Measurements from ENCODE around the gene BZW1.

BZW1 gene

GRCh38 chr2:200839513-200839912 lies 27.8 kb downstream of the BZW1 start:
- DNase-seq (ENCODE audit: low spot score): no peak

DNA sequence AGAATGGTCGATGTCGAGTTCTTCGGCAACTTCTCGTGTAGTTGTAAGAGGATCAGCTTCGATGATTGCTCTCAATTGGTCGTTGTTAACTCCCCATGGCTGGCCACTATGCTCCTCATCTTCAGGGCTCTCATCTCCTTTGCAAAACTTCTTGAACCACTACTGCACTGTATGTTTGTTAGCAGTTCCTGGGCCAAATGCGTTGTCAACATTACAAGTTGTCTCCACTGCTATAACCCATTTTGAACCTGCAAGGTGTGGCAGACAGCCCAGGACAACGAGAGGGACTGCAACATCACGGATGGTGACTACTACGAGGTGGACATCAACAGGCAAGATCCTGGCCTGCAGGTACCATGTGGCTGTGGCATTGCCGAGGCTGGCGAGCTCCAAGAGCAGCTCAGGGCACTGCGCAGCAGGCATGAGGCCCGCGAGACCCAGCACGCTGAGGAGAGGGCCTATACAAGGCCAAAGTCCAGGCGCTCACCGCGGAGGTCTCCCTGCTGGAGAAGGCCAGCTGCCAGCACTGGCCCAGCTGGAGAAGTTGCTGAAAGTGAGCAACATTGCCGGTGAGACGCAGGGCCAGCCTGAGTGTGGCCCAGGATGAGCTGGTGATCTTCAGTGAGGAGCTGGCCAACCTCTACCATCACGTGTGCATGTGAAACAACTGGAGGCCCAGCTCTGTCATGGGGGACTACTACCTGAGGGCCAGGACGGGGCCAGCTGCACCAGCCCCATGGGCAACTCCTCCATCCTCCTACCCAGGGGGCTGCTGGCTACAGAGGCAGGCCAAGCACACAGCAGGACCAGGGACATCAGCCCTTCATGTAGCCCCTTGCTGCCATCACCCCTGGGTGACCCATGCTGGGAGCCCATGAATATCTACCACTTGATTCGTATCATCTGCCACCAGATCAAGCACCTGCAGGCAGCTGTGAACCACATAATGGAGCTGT lies 32.6 kb downstream of the BZW1 start:
- no peak for DNase-seq (ENCODE audit: low spot score)

GRCh38 chr2:200845194-200845593 lies 33.5 kb downstream of the BZW1 start:
- DNase-seq (ENCODE audit: low spot score): no peak

- DNase-seq (ENCODE audit: low spot score): no peak
These were observed 34.1 kb downstream of the BZW1 start for GRCh38 chr2:200845669-200846325.

DNA sequence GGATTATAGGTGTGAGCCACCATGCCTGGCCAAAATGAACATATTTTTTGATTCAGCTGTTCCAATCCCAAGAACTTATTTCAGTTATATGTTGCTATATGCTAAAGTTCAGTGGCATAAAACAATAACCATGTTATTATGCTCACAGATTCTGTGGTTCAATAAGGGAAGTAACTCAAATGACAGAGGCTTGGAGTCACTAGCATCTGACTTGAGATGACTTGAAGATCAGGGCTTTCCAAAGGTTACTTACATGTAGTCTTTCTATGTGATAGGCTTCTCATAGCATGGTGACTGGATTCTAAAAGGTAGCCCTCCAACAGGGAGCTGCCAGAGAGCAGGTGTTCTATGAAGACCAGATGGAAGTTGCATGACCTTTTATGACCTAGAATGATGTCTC lies 35.6 kb downstream of the BZW1 start:
- DNase-seq (ENCODE audit: low spot score): no peak

DNA sequence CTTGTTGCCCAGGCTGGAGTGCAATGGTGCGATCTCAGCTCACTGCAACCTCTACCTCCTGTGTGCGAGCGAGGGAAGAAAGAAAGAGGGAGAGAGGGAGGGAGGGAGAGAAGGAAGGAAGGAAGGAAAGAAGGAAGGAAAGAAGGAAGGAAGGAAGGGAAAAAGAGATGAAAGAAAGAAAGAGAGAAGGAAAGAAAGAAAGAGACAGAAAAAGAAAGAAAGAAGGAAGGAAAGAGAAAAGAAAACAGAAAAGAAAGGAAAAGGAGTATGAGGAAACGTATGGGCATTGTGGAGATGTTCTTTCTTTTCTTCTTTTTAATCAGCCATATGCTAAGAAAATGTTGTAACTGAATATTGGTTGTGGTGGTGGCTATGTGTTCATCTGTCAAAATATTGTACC lies 36.2 kb downstream of the BZW1 start:
- DNase-seq (ENCODE audit: low spot score): no peak

DNA sequence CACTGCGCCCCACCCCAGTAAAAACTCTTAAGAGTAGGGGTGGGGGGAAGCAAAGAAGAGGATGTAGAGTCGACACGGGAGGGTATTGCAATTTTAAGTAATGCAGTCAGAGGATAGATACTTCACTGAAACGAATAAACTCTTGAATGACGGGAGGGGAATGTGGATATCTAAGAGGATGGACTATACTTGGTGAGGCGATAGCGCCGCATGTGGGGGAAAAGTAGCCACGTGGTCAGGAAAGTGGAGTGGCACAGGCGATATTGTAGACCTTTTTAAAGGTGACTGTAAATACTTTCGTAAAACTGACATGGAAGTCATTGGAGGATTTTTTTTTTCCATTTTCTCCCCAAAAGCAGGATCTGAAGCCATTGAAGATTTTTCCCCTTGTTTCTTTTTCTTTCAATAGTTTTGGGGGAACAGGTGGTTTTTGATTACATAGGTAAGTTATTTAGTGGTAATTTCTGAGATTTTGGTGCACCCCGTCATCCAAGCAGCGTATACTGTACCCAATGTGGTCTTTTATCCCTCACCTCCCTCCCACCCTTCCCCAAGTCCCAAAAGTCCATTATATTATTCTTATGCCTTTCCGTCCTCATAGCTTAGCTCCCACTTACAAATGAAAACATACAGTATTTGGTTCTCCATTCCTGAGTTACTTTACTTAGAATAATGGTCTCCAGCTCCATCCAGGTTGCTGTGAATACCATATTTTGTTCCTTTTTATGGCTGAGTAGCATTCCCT lies 39.0 kb downstream of the BZW1 start:
- no peak for DNase-seq (ENCODE audit: low spot score)

DNA sequence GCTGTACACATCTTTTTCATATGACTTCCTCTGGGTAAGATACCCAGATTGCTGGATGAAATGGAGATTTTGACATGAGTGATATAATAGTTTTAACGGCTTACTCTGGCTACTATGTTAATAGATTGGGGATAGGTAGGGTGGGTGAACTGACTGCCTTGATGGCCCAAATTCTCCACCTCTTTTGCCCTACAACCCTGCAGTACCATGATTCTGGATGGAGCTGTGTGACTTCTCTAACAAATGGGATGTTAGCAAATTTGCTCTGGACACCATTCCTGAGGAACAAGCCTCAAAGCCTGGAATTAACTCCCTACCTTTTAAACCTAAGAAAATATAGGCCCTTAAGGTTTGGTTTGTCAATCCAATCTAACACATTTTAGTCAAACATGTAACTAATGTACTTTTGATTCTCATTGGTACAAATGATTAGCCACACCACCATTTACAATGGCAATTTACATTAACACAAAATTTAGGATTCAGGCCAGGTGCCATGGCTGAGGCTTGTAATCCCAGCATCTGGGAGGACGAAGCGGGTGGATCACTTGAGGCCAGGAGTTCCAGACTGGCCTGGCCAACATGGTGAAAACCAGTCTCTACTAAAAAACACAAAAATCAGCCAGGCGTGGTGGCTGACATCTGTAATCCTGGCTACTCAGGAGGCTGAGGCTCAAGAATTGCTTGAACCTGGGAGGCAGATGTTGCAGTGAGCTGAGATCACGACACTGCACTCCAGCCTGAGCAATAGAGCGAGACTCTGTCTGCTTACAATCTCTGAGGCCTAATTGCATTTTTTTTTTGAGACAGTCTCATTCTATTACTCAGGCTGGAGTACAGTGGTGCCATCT lies 39.9 kb downstream of the BZW1 start:
- DNase-seq (ENCODE audit: low spot score): no peak

GRCh38 chr2:200852605-200853004 lies 40.9 kb downstream of the BZW1 start:
- no peak for DNase-seq (ENCODE audit: low spot score)

GRCh38 chr2:200856806-200857205 lies 45.1 kb downstream of the BZW1 start:
- no peak for DNase-seq (ENCODE audit: low spot score)

GRCh38 chr2:200860092-200860795 lies 48.5 kb downstream of the BZW1 start:
- DNase-seq (ENCODE audit: low spot score): peak; percentile 36

DNA sequence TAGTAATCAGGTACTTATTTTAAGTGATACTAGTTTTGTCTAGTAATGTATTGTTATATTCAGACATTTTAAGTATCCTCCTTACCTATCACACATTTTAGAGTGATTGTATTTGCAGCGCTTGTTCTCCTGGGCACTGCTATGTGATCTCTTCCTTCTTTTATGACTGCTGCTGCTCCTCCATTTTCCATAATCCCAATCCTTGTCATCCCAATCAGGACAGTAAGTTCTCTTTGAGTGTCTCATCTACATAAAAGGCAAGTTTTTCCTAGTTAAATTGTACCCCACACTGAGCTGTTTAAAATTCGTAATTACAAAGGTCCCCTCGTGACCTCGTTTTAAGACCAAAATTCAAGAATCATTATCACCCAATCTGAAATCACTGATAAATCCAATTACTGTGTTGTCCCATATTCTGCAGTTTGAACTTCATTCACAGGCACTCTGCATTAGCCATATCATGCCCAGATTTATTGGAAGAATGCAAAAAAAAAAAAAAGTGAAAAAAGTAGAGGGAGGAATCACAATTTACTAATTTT lies 50.0 kb downstream of the BZW1 start:
- DNase-seq (ENCODE audit: low spot score): no peak

GRCh38 chr2:200862532-200863000 lies 50.9 kb downstream of the BZW1 start:
- DNase-seq (ENCODE audit: low spot score): no peak

- no peak for DNase-seq (ENCODE audit: low spot score)
These were observed 52.1 kb downstream of the BZW1 start for GRCh38 chr2:200863782-200864175.

DNA sequence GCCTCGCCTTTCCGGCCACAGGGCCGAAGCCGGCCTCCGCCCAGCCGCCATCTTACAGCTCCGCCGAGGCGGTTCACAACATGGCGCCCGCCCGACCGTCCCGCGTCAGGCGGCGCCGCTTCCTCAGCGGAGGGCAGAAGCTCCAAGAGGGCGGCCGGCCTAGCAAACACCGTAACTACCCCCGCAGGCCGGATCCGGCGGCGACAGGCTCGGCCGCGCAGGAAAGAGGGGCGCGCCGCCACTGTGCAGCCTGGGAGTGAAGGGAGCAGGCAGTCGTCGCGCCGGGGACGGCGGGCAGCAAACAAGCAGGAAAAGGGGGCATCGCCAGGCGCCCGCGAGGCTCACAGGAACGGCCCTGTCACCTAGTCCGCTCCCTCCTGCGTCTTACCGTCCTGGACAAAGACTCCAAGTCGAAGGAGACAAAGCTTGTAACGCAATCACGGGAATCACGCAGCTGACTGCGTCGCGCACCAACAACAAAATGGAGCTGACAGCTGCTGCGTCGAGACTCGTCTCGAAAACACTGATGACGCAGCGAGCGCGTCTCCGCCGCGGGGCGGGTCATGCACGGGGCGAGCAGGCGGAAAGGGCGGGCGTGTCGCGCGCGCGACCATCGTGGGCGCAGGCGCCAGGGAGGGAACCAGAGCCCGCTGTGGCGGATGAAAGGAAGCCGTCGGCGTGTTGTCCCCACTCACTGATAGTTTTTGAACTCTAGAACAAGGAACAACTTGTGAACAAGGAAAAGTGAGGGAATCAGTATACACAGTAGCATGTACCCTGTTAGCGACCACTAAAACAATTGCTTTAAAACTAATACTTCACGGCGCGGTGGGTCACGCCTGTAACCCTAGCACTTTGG lies 52.7 kb downstream of the BZW1 start, which contains the start of gene CLK1:
TSS of gene CLK1 (minus strand) at position 483 of the 859 bp plus-strand sequence. CDS start 2,796 bp downstream, outside the sequence.
- DNase-seq (ENCODE audit: low spot score): peak; percentile 94

GRCh38 chr2:200869014-200869413 lies 57.3 kb downstream of the BZW1 start:
- DNase-seq (ENCODE audit: low spot score): no peak

GRCh38 chr2:200871151-200871550 lies 59.4 kb downstream of the BZW1 start:
- DNase-seq (ENCODE audit: low spot score): no peak

- no peak for DNase-seq (ENCODE audit: low spot score)
These were observed 61.9 kb downstream of the BZW1 start for GRCh38 chr2:200873560-200873959.
